Adrenal gland (tissue), 5 donors: Measurements from ENCODE around the gene SYT7.

ENCODE experiments used
- POLR2A ChIP-seq, 2 donors: fragments of 450-650 bp; IDR thresholded peaks; one replicate each; pipeline ENCODE4 v1.6.1; 2017; ENCODE audit warnings: antibody characterized with exemption in 2 of 2, mild to moderate bottlenecking in 2 of 2, moderate library complexity in 1 of 2
- TF ChIP-seq, protein P1 (sequence below), 6 experiments: fragments of 450-650 bp in 4 of 6; fragments of 200-600 bp in 2 of 6; sonication (generic) in 1 of 6; IDR thresholded peaks; 1 replicate in 5 of 6; 2 replicates in 1 of 6; pipeline versions ENCODE4 v1.5.1 to v1.8.0; 2016 to 2021; ENCODE audit warnings: antibody characterized with exemption in 6 of 6, mild to moderate bottlenecking in 2 of 6, moderate library complexity in 1 of 6
- donor health status: DM: no; HTN: no; CAD: no.

DNA sequence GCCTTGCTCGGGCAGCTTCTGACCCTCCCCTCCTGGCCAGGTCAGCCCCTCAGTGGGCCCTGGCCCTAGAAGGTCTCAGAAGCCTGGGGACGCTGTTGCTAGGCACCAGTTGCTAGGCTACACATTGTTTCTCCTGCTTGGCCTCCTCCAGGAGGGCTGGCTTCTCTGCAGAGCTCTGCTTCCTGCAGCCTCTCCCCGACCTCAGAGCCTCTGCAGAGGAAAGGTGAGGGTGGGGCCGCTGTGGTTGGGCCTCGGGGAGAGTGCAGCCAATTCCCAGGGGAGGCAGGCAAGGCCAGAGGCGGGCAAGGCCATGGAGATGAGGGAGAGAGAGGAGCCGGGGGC, 99.9 kb downstream of the SYT7 start:
- no peak for TF ChIP-seq POLR2A (IDR thresholded peaks at IDR 0.05)
- TF ChIP-seq, protein P1, sequence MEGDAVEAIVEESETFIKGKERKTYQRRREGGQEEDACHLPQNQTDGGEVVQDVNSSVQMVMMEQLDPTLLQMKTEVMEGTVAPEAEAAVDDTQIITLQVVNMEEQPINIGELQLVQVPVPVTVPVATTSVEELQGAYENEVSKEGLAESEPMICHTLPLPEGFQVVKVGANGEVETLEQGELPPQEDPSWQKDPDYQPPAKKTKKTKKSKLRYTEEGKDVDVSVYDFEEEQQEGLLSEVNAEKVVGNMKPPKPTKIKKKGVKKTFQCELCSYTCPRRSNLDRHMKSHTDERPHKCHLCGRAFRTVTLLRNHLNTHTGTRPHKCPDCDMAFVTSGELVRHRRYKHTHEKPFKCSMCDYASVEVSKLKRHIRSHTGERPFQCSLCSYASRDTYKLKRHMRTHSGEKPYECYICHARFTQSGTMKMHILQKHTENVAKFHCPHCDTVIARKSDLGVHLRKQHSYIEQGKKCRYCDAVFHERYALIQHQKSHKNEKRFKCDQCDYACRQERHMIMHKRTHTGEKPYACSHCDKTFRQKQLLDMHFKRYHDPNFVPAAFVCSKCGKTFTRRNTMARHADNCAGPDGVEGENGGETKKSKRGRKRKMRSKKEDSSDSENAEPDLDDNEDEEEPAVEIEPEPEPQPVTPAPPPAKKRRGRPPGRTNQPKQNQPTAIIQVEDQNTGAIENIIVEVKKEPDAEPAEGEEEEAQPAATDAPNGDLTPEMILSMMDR (IDR thresholded peaks at IDR 0.05) = no peak
